Bone marrow (tissue), 2 donors: Measurements from ENCODE around the gene ZBTB24.

Experiments used
- DNase-seq, 2 donors: peaks; one replicate each; lab custom pipeline; 2025; lab: John Stamatoyannopoulos, UW

The ZBTB24 gene

DNA sequence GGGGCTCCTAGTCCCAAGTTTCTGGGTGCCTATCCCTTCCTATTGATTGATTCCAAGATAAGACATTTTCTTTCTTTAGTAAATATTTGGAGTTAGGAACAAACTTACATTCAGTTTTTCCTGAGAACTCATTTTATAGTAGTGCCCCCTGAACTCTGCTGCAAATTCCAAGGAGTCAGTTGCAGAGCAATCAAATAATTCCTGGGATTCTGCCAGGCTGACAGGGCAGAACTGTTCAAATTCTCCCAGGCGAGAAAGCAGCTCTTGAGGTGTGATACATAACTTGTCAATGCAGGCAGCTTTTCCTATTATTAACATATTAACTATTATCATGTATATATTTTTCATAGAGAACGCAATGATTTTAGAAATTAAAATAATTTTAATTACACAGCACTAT lies 15.9 kb upstream of the ZBTB24 start:
- no peak for DNase-seq

DNA sequence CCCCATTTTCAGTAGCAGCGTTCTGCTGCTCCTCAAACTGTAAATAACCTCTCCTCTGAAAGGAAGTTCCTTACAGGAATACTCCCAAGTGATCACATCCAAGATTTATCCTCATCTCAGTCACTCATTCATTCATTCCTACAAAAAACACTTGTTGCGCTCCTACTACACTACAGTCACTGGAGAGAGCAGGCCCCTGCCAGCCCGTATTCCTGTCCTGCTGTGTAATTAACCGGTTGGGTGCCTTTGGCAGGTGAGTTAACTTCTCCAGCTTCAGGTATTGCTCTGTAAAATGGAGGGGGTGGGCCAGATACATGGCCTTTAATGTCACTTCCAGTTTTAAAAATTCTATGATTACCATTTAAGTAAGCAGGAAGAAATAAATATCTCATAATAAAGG lies 15.0 kb upstream of the ZBTB24 start:
- DNase-seq = no peak

DNA sequence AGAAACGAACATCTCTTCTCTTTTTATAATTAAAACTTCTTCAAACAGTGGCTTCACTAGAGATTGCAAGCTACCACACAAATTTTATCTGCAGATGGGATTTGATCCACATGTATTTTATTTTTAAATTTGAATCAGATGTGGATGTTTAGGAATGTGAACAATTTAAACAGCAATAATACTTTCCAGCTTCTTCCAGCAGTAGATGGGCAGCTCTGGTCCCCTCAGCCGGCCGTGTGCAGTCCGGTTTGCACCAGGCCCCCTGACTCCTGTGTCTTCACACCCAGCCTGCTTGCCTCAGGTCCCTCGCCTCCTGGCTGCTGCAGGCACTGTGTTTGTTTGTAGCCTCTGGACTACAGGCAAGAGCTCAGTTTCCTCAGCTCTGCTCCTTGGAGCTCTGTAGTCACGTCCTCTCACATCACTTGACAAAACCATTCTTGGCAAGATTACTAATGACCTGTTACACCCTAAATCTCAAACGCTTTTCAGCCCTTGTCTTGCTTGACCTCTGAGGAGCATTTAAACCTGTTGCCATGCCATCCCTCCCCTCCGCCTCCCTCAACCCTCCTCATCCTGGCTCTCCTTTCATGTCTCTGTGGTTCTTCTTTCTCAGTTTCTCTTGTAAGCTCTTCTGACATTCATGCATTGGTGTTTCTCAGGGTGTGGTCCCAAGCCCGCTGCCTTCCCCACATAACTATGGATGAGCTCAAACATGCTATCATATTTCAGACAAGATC lies 13.2 kb upstream of the ZBTB24 start:
- no peak for DNase-seq

DNA sequence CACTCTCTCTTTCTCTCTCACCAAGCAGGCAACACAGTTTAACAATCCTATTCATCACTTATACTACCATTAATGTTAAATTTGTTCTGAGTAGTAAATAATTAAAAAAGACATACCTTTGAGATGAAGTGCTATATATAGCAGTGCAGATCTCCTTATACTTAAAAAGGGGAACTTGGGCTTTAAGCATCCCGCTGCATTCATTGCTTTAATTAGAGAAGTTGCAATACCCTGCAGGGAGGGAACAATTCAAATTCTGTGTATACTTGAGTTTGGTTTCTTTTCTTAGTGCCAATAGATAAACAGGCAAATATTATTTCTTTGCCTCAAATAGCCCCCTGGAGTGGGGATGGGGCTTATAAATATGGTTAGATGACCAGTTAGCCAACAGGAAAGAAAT lies 10.8 kb upstream of the ZBTB24 start:
- peak in 1 of 2 donors; percentile 38 for DNase-seq

- DNase-seq = no peak
Observed at GRCh38 chr6:109491207-109491938, 8.4 kb upstream of the ZBTB24 start.

DNA sequence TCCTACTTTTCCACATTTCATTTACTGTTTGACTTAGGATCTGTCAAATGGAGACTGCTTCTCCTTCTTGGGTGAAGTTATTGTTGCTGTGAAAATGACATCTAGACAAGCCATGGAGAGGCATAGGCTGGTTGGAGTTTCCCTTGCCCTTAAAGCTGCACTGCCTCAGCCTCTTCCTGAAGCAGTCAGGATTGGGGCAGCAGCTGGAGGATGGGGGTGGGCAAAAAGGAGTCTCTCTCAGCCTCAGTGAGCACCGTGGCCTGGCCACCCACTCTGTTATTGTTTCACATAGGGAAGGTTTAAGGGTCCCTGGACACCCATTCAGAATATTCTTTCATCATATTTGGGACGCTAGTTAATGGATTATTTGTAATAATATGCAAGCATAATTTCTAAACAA lies 7.7 kb upstream of the ZBTB24 start:
- DNase-seq = no peak

- no peak for DNase-seq
Observed at GRCh38 chr6:109488001-109488400, 5.0 kb upstream of the ZBTB24 start.

DNA sequence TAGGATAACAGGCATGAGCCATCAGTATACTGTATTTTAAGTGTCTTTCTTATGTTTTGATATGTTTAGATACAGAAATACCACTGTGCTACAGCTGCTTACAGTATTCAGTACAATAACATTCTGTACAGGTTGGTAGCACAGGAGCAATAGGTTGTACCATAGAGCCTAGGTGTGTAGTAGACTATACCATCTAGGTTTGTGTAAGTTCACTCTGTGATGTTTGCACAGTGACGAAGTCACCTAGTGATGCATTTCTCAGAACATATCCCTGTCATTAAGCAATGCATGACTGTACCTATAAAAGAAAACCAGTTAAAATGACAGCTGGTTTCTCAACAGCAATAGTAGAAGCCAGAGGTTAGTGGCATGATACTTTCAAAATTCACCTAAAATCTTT lies 3.0 kb upstream of the ZBTB24 start:
- DNase-seq = no peak

DNA sequence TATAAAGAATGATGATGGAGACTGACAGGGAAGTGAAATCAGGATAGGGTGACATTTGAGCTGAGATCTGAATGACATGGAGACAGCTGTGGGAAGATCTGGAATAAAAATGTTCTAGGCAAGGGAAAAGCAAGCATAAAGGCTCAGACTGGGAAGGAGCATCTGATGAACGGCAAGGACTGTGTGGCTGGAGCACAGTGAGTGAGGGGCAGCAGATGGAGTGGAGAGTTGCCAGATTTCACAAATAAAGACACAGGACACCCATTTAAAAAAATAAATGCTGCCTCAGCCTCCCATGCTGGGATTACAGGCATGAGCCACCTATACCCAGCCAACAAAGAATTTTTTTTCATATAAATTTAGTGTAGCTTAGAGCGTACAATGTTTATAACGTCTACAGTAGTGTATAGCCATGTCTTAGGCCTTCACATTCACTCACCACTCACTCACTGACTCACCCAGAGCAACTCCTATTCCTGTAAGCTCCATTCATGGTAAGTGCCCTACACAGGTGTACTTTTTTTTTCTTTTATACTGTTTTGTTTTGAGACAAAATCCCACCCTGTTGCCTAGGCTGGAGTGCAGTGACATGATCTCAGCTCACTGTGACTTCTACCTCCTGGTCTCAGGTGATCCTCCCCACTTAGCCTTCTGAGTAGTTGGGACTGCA lies 2.4 kb upstream of the ZBTB24 start:
- DNase-seq = no peak

- DNase-seq = no peak
Observed at GRCh38 chr6:109484122-109484521, 1.1 kb upstream of the ZBTB24 start.

- no peak for DNase-seq
Observed at GRCh38 chr6:109483735-109484057, 677 bp upstream of the ZBTB24 start.

DNA sequence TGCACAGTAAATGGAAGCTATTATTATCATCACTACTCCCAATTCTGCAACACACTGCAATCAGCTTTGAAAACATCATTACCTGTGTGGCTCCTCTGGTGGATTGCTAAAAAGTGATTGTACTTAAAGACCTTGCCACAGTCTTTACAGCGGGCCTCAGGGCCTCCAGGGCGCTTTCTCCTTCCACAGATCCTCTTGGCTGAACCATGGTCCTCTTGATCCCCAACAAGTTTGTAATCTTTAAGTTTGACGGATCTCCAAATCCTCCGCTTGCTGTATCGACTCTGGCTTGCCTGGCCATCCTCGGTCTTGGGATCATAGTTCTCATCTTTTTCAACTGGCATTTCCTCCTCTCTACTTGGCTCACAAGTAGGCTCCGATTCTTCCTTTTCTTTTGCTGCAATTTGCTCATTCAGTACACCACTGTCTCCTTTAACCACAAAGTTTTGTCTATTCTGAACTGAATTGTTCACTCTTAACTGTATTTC lies 2.0 kb downstream of the ZBTB24 start:
- no peak for DNase-seq

GRCh38 chr6:109478841-109479624 lies 4.0 kb downstream of the ZBTB24 start:
- DNase-seq = no peak

- no peak for DNase-seq
Observed at GRCh38 chr6:109478222-109478805, 4.7 kb downstream of the ZBTB24 start.

GRCh38 chr6:109477725-109478124 lies 5.3 kb downstream of the ZBTB24 start:
- no peak for DNase-seq

- no peak for DNase-seq
Observed at GRCh38 chr6:109477184-109477583, 5.8 kb downstream of the ZBTB24 start.

DNA sequence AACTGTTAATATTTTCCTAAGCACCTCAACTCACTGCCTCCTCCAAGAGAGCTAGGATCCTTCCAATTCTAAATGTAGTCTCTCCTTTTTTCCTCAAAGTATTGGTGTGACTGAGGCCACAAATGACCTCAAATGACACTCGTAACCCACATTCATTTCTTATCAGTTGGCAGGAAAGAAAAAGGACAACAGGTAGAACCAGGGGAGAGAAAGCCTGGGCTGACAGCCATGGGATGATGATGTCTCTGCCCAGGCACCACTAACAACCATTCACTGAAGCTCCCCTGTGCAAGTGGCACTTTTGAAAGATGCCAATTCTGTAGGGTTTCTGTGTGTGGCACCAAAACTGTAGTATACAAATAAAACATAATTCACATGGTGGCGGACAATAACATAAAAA lies 7.4 kb downstream of the ZBTB24 start:
- no peak for DNase-seq

DNA sequence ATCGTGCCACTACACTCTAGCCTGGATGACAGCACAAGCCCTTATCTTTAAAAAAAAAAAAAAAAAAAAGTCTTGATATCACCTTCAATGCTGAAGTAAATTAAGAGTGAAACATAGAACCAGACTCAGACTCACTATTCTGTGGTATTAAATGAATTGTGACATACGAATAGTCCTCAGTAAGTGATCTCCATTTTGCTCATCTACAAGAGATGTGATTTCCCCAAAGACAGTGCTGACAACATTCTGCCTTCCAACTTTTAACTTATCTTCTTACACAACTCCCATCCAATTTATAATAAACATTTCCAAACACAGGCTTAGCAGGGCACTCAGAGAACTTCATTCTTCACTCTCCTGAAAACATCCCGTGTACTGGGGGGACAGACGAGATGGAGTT lies 8.0 kb downstream of the ZBTB24 start:
- no peak for DNase-seq

- no peak for DNase-seq
Observed at GRCh38 chr6:109473120-109473519, 9.9 kb downstream of the ZBTB24 start.

DNA sequence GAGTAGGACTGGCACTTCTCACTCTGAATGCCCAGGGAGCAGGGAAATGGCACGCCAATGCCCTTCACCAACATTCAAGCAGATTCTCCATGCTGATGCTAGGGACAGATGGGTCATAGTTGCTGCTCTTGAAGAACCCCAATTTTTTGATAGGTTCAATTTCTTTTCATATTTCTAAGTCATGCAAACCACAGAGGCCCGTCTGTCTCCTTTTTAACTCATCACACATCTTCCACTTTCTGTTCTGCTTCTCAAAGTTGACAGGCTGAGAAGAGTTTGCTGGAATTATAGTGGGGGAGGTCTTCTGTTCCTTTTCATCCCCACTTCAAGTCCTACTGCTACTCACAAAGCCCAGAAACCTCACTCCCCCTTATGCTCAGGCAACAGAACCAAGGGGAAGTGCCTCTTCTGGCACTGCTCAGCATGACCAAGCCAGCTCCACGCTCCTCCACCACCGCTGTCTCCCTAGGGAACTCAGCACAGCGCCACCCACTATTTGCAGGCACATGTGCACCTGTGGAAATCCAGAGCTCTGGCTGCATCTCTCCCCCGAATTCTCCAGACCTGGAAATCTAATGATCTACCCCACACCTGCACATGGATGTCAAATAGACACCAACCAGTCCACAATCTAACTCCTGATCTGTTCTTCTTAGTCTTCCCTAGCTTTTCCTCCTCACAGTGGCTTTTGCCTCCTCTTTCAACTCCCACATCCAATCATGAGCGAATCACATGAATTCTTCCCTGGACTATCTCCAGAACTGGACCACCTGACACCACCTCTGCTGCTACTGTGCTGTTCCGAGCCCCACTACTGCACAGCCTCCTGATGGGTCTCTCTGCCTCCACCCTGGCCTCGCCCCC lies 10.7 kb downstream of the ZBTB24 start:
- no peak for DNase-seq
